ENCODE data around the gene SLC25A14. TPM values are rescaled to one million over a fixed set of nuclear protein-coding genes. Genes with fewer than 3 reads are reported as not detected.
"Not testable (repeated sequence)": the region's sequence is repeated elsewhere in the genome, so short reads cannot be mapped to it uniquely, and the experiment has no call there.

Gene SLC25A14
- polyA plus RNA-seq (2013, experiment 1 of 2; ENCODE audit: insufficient read length) = 12.3 TPM
- polyA plus RNA-seq (2013, experiment 2 of 2; ENCODE audit: insufficient read length) = 12.4 TPM

- peak; percentile 58 for DNase-seq
Observed at GRCh38 chrX:130339408-130340222, at the start of gene SLC25A14. TSS of gene SLC25A14 (plus strand) at chrX:130339919. CDS start at chrX:130340279, 360 bp downstream.

DNA sequence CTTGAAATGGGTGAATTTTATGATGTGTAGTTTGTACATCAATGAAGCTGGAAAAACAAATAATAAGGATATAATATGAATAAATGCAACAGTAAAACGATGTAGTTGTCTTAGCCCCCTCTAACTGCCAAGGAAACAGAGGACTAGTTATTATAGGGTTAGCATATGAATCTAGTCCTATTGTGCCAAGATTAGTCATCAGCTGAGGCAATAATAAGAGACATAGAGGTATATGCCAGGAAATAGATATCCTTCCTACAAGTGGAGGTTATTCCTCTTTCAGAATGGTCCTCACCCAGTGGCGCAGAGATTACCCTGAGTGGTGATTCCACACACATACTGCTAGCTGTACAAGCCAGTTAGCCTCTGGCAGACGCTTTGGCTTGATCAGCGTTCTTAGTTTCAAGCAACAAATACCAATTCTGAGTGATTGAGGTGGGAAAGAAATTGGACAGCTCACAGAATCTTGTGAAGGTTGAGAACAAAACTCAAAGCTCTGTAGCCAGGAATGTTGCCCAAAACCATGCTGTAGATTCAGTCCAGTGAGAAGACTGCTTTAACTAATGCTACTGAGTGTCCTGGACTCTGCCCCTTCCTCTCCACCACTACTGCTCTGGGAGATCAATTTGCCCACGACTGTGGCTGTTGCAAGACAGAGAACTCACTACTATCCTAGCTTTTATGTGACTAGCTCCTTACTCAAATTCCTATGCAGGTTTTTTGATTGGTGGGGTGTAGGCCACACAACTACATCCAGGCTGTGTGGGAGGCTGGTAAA, 44.0 kb upstream of the SLC25A14 start:
- no peak for DNase-seq

- DNase-seq = no peak
Observed at GRCh38 chrX:130296297-130296678, 43.4 kb upstream of the SLC25A14 start.

DNA sequence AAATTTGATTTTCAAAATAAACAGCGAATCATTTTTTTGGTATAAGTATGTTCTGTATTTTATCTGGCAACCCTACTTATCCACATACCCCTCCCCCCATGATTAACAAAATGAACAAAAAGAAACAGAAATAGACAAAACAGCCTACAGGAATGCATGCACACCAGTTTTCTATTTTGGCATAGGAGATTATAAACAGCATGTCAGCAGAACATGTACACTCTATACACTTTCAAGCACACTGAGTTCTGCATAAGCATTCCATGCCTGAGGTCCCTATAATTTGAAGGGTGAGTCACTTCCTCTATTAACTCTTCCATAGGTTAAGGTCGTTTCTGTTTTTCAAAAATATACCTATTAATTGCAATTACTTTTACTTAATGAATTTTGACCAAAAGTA, 43.0 kb upstream of the SLC25A14 start:
- peak; percentile 2 for DNase-seq

- no peak for DNase-seq
Observed at GRCh38 chrX:130299279-130300009, 40.3 kb upstream of the SLC25A14 start.

- no peak for DNase-seq
Observed at GRCh38 chrX:130300010-130300282, 39.8 kb upstream of the SLC25A14 start.

DNA sequence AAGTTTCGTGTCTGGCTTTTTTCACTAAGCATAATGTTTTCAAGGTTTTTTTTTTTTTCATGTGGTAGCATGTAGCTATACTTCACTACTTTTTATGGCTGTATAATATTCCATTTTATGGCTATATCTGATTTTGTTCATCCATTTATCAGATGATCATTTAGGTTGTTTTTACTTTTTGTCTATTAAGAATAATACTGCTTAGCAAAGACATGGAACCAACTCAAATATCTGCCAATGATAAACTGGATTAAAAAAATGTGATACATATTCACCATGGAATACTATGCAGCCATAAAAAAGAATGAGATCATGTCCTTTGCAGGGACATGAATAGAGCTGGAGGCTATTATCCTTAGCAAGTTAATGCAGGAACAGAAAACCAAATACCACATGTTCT, 38.3 kb upstream of the SLC25A14 start:
- DNase-seq = no peak

DNA sequence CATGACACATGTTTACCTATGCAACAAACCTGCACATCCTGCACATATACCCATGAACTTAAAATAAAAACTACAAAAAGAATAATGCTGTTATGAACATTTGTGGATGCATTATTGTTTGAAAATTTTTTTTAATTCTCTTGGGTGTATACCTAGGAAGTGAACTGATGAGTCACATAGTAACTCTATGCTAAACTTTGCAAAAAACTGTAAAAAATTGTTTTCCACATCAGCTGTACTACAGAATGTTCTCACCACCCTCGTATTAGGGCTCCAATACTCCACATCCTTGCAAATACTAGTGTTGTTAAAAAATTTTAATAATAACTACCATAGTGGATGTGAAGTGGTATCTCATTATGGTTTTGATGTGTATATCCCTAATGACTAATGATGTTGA, 37.7 kb upstream of the SLC25A14 start:
- DNase-seq = no peak

- DNase-seq = no peak
Observed at GRCh38 chrX:130304587-130305368, 34.9 kb upstream of the SLC25A14 start.

DNA sequence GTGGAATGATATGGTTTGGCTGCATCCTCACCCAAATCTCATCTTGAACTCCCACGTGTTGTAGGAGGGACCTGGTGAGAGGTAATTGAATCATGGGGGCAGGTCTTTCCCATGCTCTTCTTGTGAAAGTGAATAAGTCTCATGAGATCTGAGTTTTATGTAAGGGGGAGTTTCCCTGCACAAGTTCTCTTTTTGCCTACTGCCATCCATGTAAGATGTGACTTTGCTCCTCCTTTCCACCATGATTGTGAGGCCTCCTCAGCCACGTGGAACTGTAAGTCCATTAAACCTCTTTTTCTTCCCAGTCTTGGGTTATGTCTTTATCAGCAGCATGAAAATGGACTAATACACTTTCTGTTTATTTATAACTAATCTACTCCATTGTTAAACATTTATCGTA, 19.8 kb upstream of the SLC25A14 start:
- DNase-seq = not testable (repeated sequence)

- DNase-seq = no peak
Observed at GRCh38 chrX:130321550-130321949, 18.2 kb upstream of the SLC25A14 start.

GRCh38 chrX:130330146-130330545, 9.6 kb upstream of the SLC25A14 start:
- no peak for DNase-seq

DNA sequence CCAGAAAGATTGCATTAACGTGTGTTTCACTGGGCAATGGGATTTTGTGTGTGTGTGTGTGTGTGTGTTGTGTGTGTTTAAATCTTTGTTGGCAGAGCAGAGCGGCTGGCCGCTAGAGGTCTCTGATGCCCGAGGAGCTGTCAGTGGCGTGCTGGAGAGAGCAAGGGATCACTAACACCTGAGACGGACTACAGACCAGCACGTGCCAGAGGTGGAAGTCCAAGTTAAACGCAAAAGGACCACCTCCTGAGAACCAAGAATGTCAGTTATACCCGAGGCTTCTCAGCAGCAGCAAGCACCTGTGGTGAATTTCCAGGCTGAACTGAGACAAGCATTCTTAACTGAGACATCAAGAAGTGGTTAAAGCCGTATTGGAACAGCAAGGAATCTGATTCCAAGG, 9.0 kb upstream of the SLC25A14 start:
- DNase-seq = peak; percentile 38

GRCh38 chrX:130336531-130336930, 3.2 kb upstream of the SLC25A14 start:
- DNase-seq = no peak

GRCh38 chrX:130338869-130339268, 850 bp upstream of the SLC25A14 start:
- DNase-seq = not testable (repeated sequence)

DNA sequence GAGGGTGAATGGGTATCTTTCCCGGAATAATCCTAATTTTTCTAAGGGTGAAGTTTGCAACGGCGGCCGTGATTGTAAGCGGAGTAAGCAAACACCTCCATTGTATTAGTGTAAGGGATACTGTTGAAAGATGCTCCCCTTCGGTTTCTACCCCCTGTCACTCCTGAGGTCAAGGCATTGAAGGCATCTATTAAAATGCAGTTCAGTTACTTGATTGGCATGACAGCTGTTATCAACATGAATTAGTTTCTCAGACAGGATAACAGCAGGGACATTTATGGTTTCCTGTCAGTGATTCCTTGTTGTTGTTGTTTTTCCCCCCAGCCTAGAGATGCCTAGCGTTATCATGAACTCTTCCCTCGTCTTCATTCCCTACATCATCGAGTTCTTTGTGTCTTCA, 552 bp downstream of the SLC25A14 start:
- no peak for DNase-seq

- peak; percentile 1 for DNase-seq
Observed at GRCh38 chrX:130343411-130343810, 3.7 kb downstream of the SLC25A14 start.

DNA sequence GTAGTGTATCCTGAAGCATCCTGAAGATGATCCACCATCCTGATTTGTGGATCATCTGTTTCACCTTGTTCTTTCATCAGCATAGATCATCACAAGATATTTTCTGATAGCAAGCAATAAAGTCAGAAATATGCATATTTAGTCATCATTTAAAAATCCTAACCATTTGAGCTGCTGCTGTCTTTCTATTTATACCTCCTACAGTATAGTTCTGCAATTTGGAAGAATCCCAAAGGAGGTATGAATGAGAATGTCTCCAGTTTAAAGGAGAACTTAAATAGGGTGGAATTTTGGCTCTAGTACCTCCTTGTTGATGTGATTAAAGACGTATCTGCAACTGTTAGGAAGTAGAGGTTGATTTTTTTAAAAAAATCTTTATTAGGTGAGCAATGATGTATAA, 7.6 kb downstream of the SLC25A14 start:
- DNase-seq = peak; percentile 48

DNA sequence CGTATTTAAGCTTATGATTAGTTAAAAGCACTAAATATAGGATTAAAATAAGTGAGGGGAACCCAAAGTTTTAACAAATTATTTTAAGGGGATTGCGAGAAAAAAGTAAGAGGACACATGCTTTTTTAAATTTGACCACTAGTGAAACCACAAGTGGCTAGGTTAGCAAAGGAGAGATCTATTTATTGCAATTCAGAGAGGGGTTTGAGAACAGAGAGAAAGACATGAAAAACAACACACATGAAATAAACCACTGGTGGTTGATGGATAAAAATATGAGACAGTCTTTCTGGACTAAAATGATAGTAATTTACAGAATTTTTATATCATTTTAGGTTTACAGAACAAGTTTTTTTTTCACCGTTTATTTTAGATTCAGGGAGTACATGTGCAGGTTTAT, 11.8 kb downstream of the SLC25A14 start:
- no peak for DNase-seq

DNA sequence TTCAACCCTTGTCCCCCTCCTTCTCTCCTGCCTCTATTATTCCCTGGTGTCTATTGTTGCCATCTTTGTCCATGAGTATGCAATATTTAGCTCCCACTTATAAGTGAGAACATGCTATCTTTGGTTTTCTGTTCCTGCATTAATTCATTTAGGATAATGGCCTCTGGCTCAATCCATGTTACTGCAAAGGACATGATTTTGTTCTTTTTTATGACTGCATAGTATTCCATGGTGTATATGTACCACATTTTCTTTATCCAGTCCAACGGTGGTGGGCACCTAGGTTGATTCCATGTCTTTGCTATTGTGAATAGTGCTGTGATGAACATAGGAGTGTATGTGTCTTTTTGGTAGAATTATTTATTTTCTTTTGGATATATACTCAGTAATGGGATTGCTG, 12.3 kb downstream of the SLC25A14 start:
- DNase-seq = not testable (repeated sequence)

GRCh38 chrX:130376077-130376476, 36.4 kb downstream of the SLC25A14 start:
- DNase-seq = no peak

GRCh38 chrX:130378024-130378669, 38.4 kb downstream of the SLC25A14 start:
- DNase-seq = no peak

Data from fibroblast of skin of scalp (primary cell).